GM19455 (cell line): ENCODE measurements around the gene CHRNA10.

ENCODE experiments used
- ATAC-seq: cut with Tn5 transposase; IDR thresholded peaks from one replicate; pipeline ENCODE4 v1.9.1; 2021; ENCODE audit not compliant: unreplicated experiment

Gene CHRNA10

DNA sequence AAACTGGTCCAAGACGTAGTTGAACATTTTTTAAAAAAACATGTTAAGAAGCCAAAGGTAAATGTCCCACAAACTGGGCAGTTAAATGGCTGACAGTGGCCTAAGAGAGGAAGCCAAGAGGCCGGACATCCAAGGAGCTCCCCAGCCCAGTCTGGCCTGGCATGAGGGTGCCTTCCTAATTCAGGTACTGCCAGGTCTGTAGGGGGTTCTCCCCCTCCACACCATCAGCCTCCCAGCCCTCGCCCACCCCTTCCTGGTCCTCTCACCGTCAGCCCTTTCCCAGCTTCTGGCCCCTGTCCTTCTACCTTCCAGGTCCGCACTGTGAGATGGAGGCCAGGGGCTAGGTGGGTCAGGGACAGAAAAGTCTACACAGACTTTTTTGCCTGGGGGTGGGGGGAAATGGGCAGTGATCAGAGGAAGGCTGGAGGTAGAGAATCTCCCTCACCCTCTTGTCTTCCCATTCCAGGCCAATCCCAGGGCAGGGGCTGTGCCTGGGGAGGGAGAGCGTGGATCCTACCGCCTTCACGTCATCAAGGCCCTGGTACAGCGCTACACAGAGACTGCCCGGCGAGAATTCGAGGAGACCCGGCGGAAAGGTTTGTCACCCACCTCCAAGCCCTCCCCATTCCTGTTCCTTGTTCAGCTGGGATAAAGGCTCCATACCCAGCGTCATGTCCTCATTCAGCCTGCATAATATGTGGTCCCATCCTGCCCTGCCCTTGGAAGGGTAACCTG is 35.4 kb downstream of the CHRNA10 start:
- no peak for ATAC-seq

DNA sequence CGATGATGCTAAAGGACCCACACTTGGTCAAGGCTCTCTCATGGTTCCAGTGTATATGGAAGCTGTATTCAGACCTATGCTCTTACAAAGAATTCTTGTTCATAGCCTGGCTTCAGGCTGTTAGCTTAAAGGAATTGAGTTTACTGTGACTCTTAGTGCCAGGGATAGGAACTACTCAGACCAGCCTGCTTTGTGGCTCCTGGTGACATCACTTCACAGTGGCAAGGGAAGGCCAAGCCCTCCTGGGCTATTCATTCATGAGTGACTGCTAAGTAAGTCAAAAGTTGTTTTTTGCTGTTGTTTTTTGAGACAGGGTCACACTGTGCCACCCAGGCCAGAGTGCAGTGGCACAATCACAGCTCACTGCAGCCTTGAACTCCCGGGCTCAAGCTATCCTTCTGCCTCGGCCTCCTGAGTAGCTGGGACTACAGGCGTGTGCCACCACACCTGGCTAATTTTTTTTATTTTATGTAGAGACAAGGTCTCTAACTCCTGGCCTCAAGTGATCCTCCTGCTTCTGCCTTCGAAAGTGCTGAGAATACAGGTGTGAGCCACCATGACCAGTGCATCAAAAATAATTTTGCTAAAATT is 39.0 kb downstream of the CHRNA10 start:
- no peak for ATAC-seq

GRCh38 chr11:3631331-3631730 is 39.9 kb downstream of the CHRNA10 start:
- no peak for ATAC-seq

DNA sequence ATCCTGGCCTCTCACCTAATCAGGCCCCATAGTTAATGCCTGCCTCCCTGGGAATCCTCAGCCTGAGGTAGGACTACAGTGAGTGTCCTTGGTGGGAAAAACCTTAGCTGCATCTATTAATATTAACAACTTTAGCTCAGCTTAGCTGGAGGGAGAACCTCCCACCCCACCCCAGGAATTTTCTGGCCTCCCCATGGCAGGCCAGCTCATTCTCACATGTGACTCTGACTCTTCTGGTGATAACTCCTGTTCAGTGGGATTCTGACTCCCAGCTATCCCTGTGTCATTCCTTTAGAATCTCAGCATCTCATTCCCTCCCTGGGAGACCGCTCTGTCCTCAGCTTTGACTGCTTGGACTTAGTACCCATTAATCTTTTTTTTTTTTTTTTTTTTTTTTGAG is 43.9 kb downstream of the CHRNA10 start:
- no peak for ATAC-seq

GRCh38 chr11:3626250-3626960 is 44.8 kb downstream of the CHRNA10 start:
- no peak for ATAC-seq

- ATAC-seq, result no peak
Measured at GRCh38 chr11:3623767-3624458, 47.3 kb downstream of the CHRNA10 start.

- no peak for ATAC-seq
Measured at GRCh38 chr11:3623121-3623520, 48.1 kb downstream of the CHRNA10 start.

DNA sequence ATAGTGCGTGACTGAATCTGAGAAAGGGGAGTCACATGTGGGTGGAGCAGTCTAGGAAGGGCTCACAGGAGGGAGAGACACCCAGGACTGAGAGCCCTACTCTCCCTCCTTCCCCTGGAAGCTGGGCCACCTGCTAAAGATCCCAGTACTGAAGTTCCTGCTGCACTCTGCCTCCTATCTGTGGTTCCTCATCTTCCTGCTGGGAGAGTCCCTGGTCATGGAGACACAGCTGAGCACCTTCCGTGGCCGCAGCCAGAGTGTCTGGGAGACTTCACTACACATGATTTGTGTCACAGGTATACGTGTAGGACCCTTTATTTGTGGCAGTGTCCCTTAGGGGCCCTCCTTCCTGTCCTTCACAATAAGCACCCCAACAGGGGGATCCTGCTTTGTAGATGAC is 48.7 kb downstream of the CHRNA10 start:
- no peak for ATAC-seq

DNA sequence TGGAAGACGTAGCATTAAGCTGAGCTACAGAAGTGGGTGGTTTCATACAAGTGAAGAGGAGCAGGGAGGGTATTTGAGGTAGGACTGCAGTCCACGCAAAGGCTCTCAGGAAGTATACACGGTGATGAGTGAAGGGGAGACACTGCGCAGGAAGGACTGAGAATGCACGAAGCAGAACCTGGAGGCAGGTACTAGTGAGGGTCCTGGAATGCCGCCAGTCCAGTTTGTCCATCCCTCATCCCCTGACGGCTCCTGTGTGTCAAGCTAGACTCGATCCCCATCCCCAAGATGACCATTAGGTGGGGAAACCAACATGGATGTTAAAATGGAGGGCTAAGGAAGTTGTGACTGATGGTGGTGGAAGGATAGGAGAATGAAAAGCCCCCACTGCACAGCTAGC is 53.2 kb downstream of the CHRNA10 start:
- ATAC-seq, result no peak

DNA sequence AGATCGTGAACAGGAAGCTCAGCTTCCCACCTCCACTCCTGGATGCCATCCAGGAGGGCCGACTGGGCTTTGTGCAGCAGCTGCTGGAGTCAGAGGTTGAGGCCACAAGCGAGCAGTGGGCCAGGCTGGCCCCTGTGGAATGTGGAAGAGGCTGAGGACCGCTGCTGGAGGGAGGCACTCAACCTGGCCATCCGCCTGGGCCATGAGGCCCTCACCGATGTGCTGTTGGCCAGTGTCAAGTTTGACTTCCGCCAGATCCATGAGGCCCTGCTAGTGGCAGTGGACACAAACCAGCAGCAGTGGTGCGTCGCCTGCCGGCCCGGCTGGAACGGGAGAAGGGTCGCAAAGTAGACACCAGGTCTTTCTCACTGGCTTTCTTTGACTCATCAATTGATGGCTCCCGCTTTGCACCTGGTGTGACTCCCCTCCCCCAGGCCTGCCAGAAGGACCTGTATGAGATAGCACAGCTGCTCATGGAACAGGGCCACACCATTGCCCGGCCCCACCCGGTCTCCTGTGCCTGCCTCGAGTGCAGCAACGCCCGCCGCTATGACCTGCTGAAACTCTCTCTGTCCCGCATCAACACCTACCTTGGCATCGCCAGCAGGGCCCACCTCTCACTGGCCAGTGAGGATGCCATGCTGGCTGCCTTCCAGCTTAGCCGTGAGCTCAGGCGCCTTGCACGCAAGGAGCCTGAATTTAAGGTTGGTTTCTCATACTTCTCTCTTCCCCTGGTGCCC is 54.3 kb downstream of the CHRNA10 start:
- ATAC-seq, result no peak

DNA sequence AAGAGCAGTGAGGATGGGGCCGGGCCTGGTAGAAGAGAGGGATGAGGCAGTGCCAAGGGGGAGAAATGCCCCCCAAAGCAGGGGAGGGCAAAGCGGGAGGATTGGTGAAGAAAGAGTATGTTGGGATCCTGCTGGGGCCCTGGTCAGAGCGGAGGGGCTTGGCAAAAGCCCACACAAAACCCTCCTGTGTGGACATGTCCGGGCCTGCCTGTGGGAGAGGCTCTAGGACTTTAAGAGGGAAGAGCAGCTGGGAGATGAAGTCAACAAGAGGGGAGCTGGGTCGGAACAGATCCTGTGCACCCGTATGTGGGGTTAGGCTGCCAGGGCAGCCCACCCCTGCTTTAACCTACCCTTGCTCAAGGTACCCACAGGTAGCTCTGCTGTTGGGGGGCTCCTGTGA is 55.2 kb downstream of the CHRNA10 start:
- ATAC-seq, result no peak
